GM12878 (cell line): ENCODE measurements around the gene AP4E1. TPM values are rescaled to one million over a fixed set of nuclear protein-coding genes. Genes with fewer than 3 reads are reported as not detected.
A peak's percentile ranks its signal among the peaks of the same experiment; 100 is the strongest.

Experiments
- ATAC-seq: fragments of 200-7000 bp; cut with Tn5 transposase; 3 replicates; pipeline ENCODE4 v1.9.1; 2020; ENCODE audit warnings: mild to moderate bottlenecking, moderate library complexity
- BruUV-seq: library from RNA; stranded (reverse); fragments of 400-500 nt; replicated peaks from 2 replicates; lab custom pipeline; 2021; lab: Mats Ljungman, UMichigan
- CTCF ChIA-PET: fragments of 300-600 bp; sonication (Branson Sonifier 250); formaldehyde crosslinking; extraction: SDS; loops from one replicate; lab custom pipeline; 2021; ENCODE audit warnings: inconsistent platforms; lab: Yijun Ruan, JAX
- POLR2A ChIA-PET: fragments of 350-600 bp; formaldehyde crosslinking; extraction: SDS; loops from one replicate; lab custom pipeline; 2021; ENCODE audit warnings: inconsistent platforms; lab: Charles Lee
- RAD21 ChIA-PET: fragments of 300-600 bp; sonication (Branson Sonifier 250); formaldehyde crosslinking; loops from one replicate; lab custom pipeline; 2023; ENCODE audit warnings: antibody characterized with exemption; ENCODE audit not compliant: unreplicated experiment; lab: Charles Lee
- SMC1A ChIA-PET: fragments of 300-600 bp; sonication (Branson Sonifier 250); formaldehyde crosslinking; loops from one replicate; lab custom pipeline; 2023; ENCODE audit not compliant: unreplicated experiment, uncharacterized antibody; lab: Charles Lee
- DNase-seq: peaks from one replicate; pipeline ENCODE4 v3.0.0-alpha.2; 2011; ENCODE audit warnings: low read depth, low spot score
- FAIRE-seq: peaks from 3 replicates; lab custom pipeline; 2011; peaks lifted over from hg19 to GRCh38; lab: Jason Lieb, UNC
- H2AFZ ChIP-seq: 2 replicates; pipeline ENCODE4 v1.6.0; 2011; ENCODE audit warnings: low read depth, low read length, control low read depth; ENCODE audit not compliant: control insufficient read depth
- H3K27ac ChIP-seq: 2 replicates; pipeline ENCODE4 v1.5.1; 2011; ENCODE audit warnings: control low read depth; ENCODE audit not compliant: control insufficient read depth, insufficient read depth
- H3K27me3 ChIP-seq, 2 experiments: replicated peaks in 1 of 2; 2 replicates each; pipeline versions ENCODE4 v1.6.0 to v1.6.1; 2011; ENCODE audit warnings: low read length in 1 of 2; ENCODE audit not compliant: control insufficient read depth in 2 of 2, insufficient read depth in 2 of 2
- H3K36me3 ChIP-seq, 2 experiments: 2 replicates each; pipeline ENCODE4 v1.5.1; 2011; ENCODE audit warnings: low read length in 1 of 2; ENCODE audit not compliant: control insufficient read depth in 2 of 2, insufficient read depth in 2 of 2
- H3K4me1 ChIP-seq: 2 replicates; pipeline ENCODE4 v1.6.1; 2011; ENCODE audit warnings: mild to moderate bottlenecking, low read length, moderate library complexity, mixed read lengths; ENCODE audit not compliant: control insufficient read depth, insufficient read depth
- H3K4me2 ChIP-seq: 2 replicates; pipeline ENCODE4 v1.6.0; 2011; ENCODE audit warnings: control low read depth; ENCODE audit not compliant: control insufficient read depth, insufficient read depth
- H3K4me3 ChIP-seq: fragments of 200-600 bp; sonication (generic); 2 replicates; pipeline ENCODE4 v1.5.1; 2016
- H3K79me2 ChIP-seq: 2 replicates; pipeline ENCODE4 v1.6.0; 2011; ENCODE audit warnings: low read length; ENCODE audit not compliant: control insufficient read depth, insufficient read depth
- H3K9ac ChIP-seq: 2 replicates; pipeline ENCODE4 v1.8.0; 2011; ENCODE audit warnings: low read length, control low read depth, mixed read lengths; ENCODE audit not compliant: control insufficient read depth, insufficient read depth
- H3K9me3 ChIP-seq: replicated peaks from 3 replicates; pipeline ENCODE4 v1.5.1; 2011; ENCODE audit warnings: mild to moderate bottlenecking, low read length; ENCODE audit not compliant: control insufficient read depth, insufficient read depth
- H4K20me1 ChIP-seq: 2 replicates; pipeline ENCODE4 v1.6.0; 2011; ENCODE audit not compliant: control insufficient read depth, insufficient read depth
- BACH1 ChIP-seq: fragments of 450-650 bp; IDR thresholded peaks from 2 replicates; pipeline ENCODE4 v1.6.1; 2017; ENCODE audit warnings: mild to moderate bottlenecking, borderline replicate concordance
- IKZF2 ChIP-seq, 2 experiments: fragments of 450-650 bp; IDR thresholded peaks; 2 replicates each; pipeline ENCODE4 v1.6.1; 2017; ENCODE audit warnings: mild to moderate bottlenecking in 2 of 2, moderate library complexity in 2 of 2
- KLF5 ChIP-seq: fragments of 450-650 bp; IDR thresholded peaks from 2 replicates; pipeline ENCODE4 v1.6.1; 2014; ENCODE audit warnings: mild to moderate bottlenecking; ENCODE audit not compliant: partially characterized antibody
- NR2C1 ChIP-seq: fragments of 450-650 bp; IDR thresholded peaks from 2 replicates; pipeline ENCODE4 v1.6.1; 2017; ENCODE audit warnings: antibody characterized with exemption, mild to moderate bottlenecking, moderate library complexity
- POU2F2 ChIP-seq: IDR thresholded peaks from 3 replicates; pipeline ENCODE4 v1.6.1; 2011; ENCODE audit warnings: low read depth, mild to moderate bottlenecking, low read length, borderline replicate concordance
- USF1 ChIP-seq: IDR thresholded peaks from 2 replicates; pipeline ENCODE4 v1.6.1; 2011; ENCODE audit warnings: borderline replicate concordance, low read depth, mild to moderate bottlenecking, moderate library complexity, mixed read lengths, low read length; ENCODE audit not compliant: insufficient read depth; ENCODE audit errors: extremely low read length
- YY1 ChIP-seq: IDR thresholded peaks from 2 replicates; pipeline ENCODE4 v1.6.1; 2011; ENCODE audit warnings: low read depth, mild to moderate bottlenecking, low read length
- ZNF217 ChIP-seq: fragments of 450-650 bp; IDR thresholded peaks from 2 replicates; pipeline ENCODE4 v1.6.1; 2017; ENCODE audit warnings: antibody characterized with exemption, mild to moderate bottlenecking
- WGBS: methylation state at CpG from one replicate; pipeline ENCODE4 v1.1.6; 2016; ENCODE audit warnings: low lambda C conversion rate; ENCODE audit not compliant: insufficient replicate concordance, insufficient coverage; ENCODE audit errors: missing lambda C conversion rate; 5-methylcytosine and 5-hydroxymethylcytosine counted together
- in situ Hi-C: fragments of 300-500 bp; cut with MboI; formaldehyde crosslinking; loops from 9 replicates; pipeline ENCODE4 v1.14.3; 2018; ENCODE audit warnings: mixed read lengths
- intact Hi-C: fragments of 100-400 bp; cut with micrococcal nuclease; formaldehyde crosslinking; loops from one replicate; pipeline ENCODE4 v1.14.2; 2022; ENCODE audit not compliant: unreplicated experiment
- polyA plus RNA-seq, 11 experiments: library from polyadenylated mRNA; depleted of rRNA in 4 of 11; unstranded in 6 of 11; stranded (reverse) in 5 of 11; fragments of >200 nt; fragmentation: Nextera tagmentation in 4 of 11; fragmentation: Illumina TruSeq in 1 of 11; extraction: Ambion mirVana in 4 of 11; extraction: Trizol in 1 of 11; gene quantifications; 1 replicate in 1 of 11; 2 replicates in 10 of 11; pipeline versions ENCODE4 v1.2.1 to v1.2.3, GENCODE V29; 2011 to 2016; ENCODE audit warnings: inconsistent platforms in 2 of 11, missing spikeins in 2 of 11, low read depth in 1 of 11
- total RNA-seq, 4 experiments: library from RNA; depleted of rRNA in 3 of 4; stranded (reverse); fragments of >200 nt in 3 of 4; fragmentation: Illumina TruSeq in 1 of 4; extraction: Trizol in 1 of 4; gene quantifications; 2 replicates each; pipeline versions ENCODE4 v1.2.1 to v1.2.3, GENCODE V29; 2013 to 2021

The AP4E1 gene
- total and polyA plus RNA-seq, 10 of the 15 experiments (the other 5 are each of a cell fraction or from before 2014, with no cell fraction given), result 1.2 to 11.4 (median 6.7) TPM

GRCh38 chr15:50886611-50887345, 21.7 kb upstream of the AP4E1 start:
- H3K4me3 ChIP-seq, result no peak overlapping the region
- FAIRE-seq, result no peak
- ChIA-PET POLR2A (interaction anchor here (0.5 to 1.5 kb wide), 3 partner anchors 121 to 201 kb away, joined by 3 to 8 read pairs (median 4); no protein-coding TSS in a partner anchor), SMC1A (interaction anchor here (0.9 to 5.1 kb wide), 12 partner anchors 9 to 496 kb away, joined by 3 to 43 read pairs (median 4); no protein-coding TSS in a partner anchor), RAD21 (interaction anchor here (0.7 to 3.5 kb wide), 7 partner anchors 10 to 462 kb away, joined by 3 to 17 read pairs (median 5); partner anchors contain the start of genes AP4E1 and USP8), CTCF (interaction anchor here (0.5 to 5.6 kb wide), 18 partner anchors 11 to 1808 kb away, joined by 3 to 56 read pairs (median 4); no protein-coding TSS in a partner anchor)
- H3K9ac ChIP-seq, result no peak overlapping the region
- no peak overlapping the region for H3K27ac ChIP-seq
- H4K20me1 ChIP-seq, result no peaks in the 10 kb centered on the region
- no peaks in the 10 kb centered on the region for H3K36me3 ChIP-seq
- no TSS peak for BruUV-seq
- TF ChIP-seq ZNF217 (no peak), IKZF2 (IDR thresholded peaks at IDR 0.05) (no peak), BACH1 (no peak), YY1 (no peak), USF1 (no peak), KLF5 (no peak), NR2C1 (no peak), POU2F2 (no peak)
- intact Hi-C loops (no loop called here), in situ Hi-C loops (loop anchor here (10.0 kb wide), 1 partner anchor 442 kb away; no protein-coding TSS in a partner anchor)
- ATAC-seq, result no peak
- no peaks in the 10 kb centered on the region for H3K27me3 ChIP-seq
- no peaks in the 10 kb centered on the region for H3K79me2 ChIP-seq
- H3K4me1 ChIP-seq, result peaks cover 31% of the 10 kb centered on the region
- H3K4me2 ChIP-seq, result 0 out of 2 replicates have a peak overlapping the region, but pooled peaks have one; percentile 36
- no peak overlapping the region for H2AFZ ChIP-seq
- WGBS, result 98% methylated on average over 2 of the region's 2 CpGs
- peaks cover 2% of the 10 kb centered on the region; the same call in 2 of the 3 replicates for H3K9me3 ChIP-seq
- no peak for DNase-seq
